ENCODE measurements around the gene C1RL. TPM values are rescaled to one million over a fixed set of nuclear protein-coding genes. Genes with fewer than 3 reads are reported as not detected.
"Not testable (repeated sequence)": the region's sequence is repeated elsewhere in the genome, so short reads cannot be mapped to it uniquely, and the experiment has no call there.

Gene C1RL
- total RNA-seq, 2 experiments from 2014 or later = 21.5 to 23.3 TPM

- H3K27ac Mint-ChIP-seq = no peak overlapping the region
- peaks cover 56% of the 10 kb centered on the region for H3K4me1 Mint-ChIP-seq (ENCODE audit: low read depth)
- ChIA-PET CTCF (interaction anchor here (0.7 to 7.5 kb wide), 10 partner anchors 12 to 238 kb away, joined by 3 to 107 read pairs (median 5); partner anchors contain the start of genes C12orf57, RNU7-1 and SPSB2), POLR2A (interaction anchor here (1.0 to 3.6 kb wide), 2 partner anchors 167 to 238 kb away, joined by 3 to 34 read pairs; partner anchors contain the start of genes C12orf57 and RNU7-1)
- ATAC-seq (no peak), DNase-seq (no peak)
- H3K4me3 Mint-ChIP-seq = no peak overlapping the region
- H3K27me3 Mint-ChIP-seq (ENCODE audit: low read depth) = no peaks in the 10 kb centered on the region
- peaks cover 44% of the 10 kb centered on the region for H3K36me3 Mint-ChIP-seq (ENCODE audit: low read depth)
- peaks cover 13% of the 10 kb centered on the region for H3K9me3 Mint-ChIP-seq (ENCODE audit: insufficient read depth)
These were observed 1.6 kb upstream of the C1RL start for GRCh38 chr12:7110661-7111060.

GRCh38 chr12:7109572-7109920 lies 532 bp upstream of the C1RL start:
- Mint-ChIP-seq H3K4me1 (ENCODE audit: low read depth) (peaks cover 59% of the 10 kb centered on the region), H3K27me3 (ENCODE audit: low read depth) (no peaks in the 10 kb centered on the region), H3K9me3 (ENCODE audit: insufficient read depth) (peaks cover 18% of the 10 kb centered on the region), H3K27ac (peak overlapping the region; percentile 80), H3K4me3 (peak overlapping the region; percentile 95), H3K36me3 (ENCODE audit: low read depth) (peaks cover 46% of the 10 kb centered on the region)
- ATAC-seq = no peak
- POLR2A ChIA-PET = interaction anchor here (0.7 to 3.7 kb wide), 6 partner anchors 16 to 165 kb away, joined by 3 to 74 read pairs (median 10); partner anchors contain the start of genes C12orf57, PHB2, PTPN6 and RNU7-1
- no peak for DNase-seq
- CTCF ChIA-PET = interaction anchor here (0.8 to 7.5 kb wide), 17 partner anchors 12 to 237 kb away, joined by 3 to 107 read pairs (median 8); partner anchors contain the start of genes C12orf57, LPCAT3, LRRC23 and RNU7-1

GRCh38 chr12:7108003-7108795 lies 815 bp downstream of the C1RL start:
- ATAC-seq = peak; percentile 98
- Mint-ChIP-seq H3K4me1 (ENCODE audit: low read depth) (peaks cover 57% of the 10 kb centered on the region), H3K4me3 (peak overlapping the region; percentile 95), H3K36me3 (ENCODE audit: low read depth) (peaks cover 45% of the 10 kb centered on the region), H3K27ac (peak overlapping the region; percentile 92), H3K27me3 (ENCODE audit: low read depth) (no peaks in the 10 kb centered on the region), H3K9me3 (ENCODE audit: insufficient read depth) (peaks cover 18% of the 10 kb centered on the region)
- ChIA-PET POLR2A (interaction anchor here (0.5 to 3.7 kb wide), 21 partner anchors 9 to 773 kb away, joined by 3 to 74 read pairs (median 5); partner anchors contain the start of genes C12orf57, CDCA3, LPCAT3 and PHB2), CTCF (interaction anchor here (0.6 to 7.5 kb wide), 27 partner anchors 12 to 478 kb away, joined by 3 to 107 read pairs (median 6); partner anchors contain the start of genes C12orf57, CDCA3, LPCAT3 and RNU7-1)
- peak; percentile 91 for DNase-seq

- peak overlapping the region; percentile 92 for H3K27ac Mint-ChIP-seq
- no peak for ATAC-seq
- H3K9me3 Mint-ChIP-seq (ENCODE audit: insufficient read depth) = peaks cover 18% of the 10 kb centered on the region
- no peak for DNase-seq
- H3K4me3 Mint-ChIP-seq = peak overlapping the region; percentile 95
- H3K36me3 Mint-ChIP-seq (ENCODE audit: low read depth) = peaks cover 48% of the 10 kb centered on the region
- ChIA-PET POLR2A (interaction anchor here (0.6 to 3.7 kb wide), 15 partner anchors 8 to 256 kb away, joined by 3 to 74 read pairs (median 5); partner anchors contain the start of genes C12orf57, CDCA3, LPCAT3 and PHB2), CTCF (interaction anchor here (0.9 to 7.5 kb wide), 21 partner anchors 11 to 477 kb away, joined by 3 to 107 read pairs (median 7); partner anchors contain the start of genes C12orf57, CDCA3, LPCAT3 and RNU7-1)
- H3K27me3 Mint-ChIP-seq (ENCODE audit: low read depth) = no peaks in the 10 kb centered on the region
- H3K4me1 Mint-ChIP-seq (ENCODE audit: low read depth) = peaks cover 58% of the 10 kb centered on the region
These were observed 1.4 kb downstream of the C1RL start for GRCh38 chr12:7107636-7108002.

GRCh38 chr12:7107181-7107580 lies 1.8 kb downstream of the C1RL start:
- peak overlapping the region; percentile 23 for H3K4me3 Mint-ChIP-seq
- not testable (repeated sequence) for H3K27ac Mint-ChIP-seq; DNase-seq; ATAC-seq; H3K27me3 Mint-ChIP-seq (ENCODE audit: low read depth)
- ChIA-PET CTCF (interaction anchor here (1.0 to 7.5 kb wide), 15 partner anchors 11 to 256 kb away, joined by 3 to 107 read pairs (median 6); partner anchors contain the start of genes C12orf57, CDCA3, LPCAT3 and RNU7-1), POLR2A (interaction anchor here (0.9 to 3.7 kb wide), 9 partner anchors 11 to 235 kb away, joined by 3 to 74 read pairs (median 4); partner anchors contain the start of genes C12orf57, PTPN6 and RNU7-1)
- H3K9me3 Mint-ChIP-seq (ENCODE audit: insufficient read depth) = peaks cover 18% of the 10 kb centered on the region
- H3K4me1 Mint-ChIP-seq (ENCODE audit: low read depth) = peaks cover 60% of the 10 kb centered on the region
- H3K36me3 Mint-ChIP-seq (ENCODE audit: low read depth) = peaks cover 49% of the 10 kb centered on the region

GRCh38 chr12:7106082-7106481 lies 2.9 kb downstream of the C1RL start:
- no peak for ATAC-seq
- CTCF ChIA-PET = no interaction called here
- peak overlapping the region; percentile 41 for H3K4me3 Mint-ChIP-seq
- POLR2A ChIA-PET = no interaction called here
- H3K27me3 Mint-ChIP-seq (ENCODE audit: low read depth) = no peaks in the 10 kb centered on the region
- peaks cover 52% of the 10 kb centered on the region for H3K36me3 Mint-ChIP-seq (ENCODE audit: low read depth)
- H3K27ac Mint-ChIP-seq = no peak overlapping the region
- no peak for DNase-seq
- peaks cover 18% of the 10 kb centered on the region for H3K9me3 Mint-ChIP-seq (ENCODE audit: insufficient read depth)
- H3K4me1 Mint-ChIP-seq (ENCODE audit: low read depth) = peaks cover 58% of the 10 kb centered on the region

- no peak overlapping the region for H3K4me3 Mint-ChIP-seq
- H3K36me3 Mint-ChIP-seq (ENCODE audit: low read depth) = peaks cover 52% of the 10 kb centered on the region
- no peak for ATAC-seq
- CTCF ChIA-PET = interaction anchor here (0.8 to 1.3 kb wide), 4 partner anchors 8 to 1004 kb away, joined by 3 to 4 read pairs (median 3); no protein-coding TSS in a partner anchor
- no peak for DNase-seq
- peaks cover 18% of the 10 kb centered on the region for H3K9me3 Mint-ChIP-seq (ENCODE audit: insufficient read depth)
- POLR2A ChIA-PET = interaction anchor here (1.1 kb wide), 1 partner anchor 160 kb away, joined by 6 read pairs; the partner anchor contains the start of genes C12orf57 and RNU7-1
- no peak overlapping the region for H3K27ac Mint-ChIP-seq
- peaks cover 39% of the 10 kb centered on the region for H3K4me1 Mint-ChIP-seq (ENCODE audit: low read depth)
- H3K27me3 Mint-ChIP-seq (ENCODE audit: low read depth) = no peaks in the 10 kb centered on the region
These were observed 5.0 kb downstream of the C1RL start for GRCh38 chr12:7103837-7104584.

GRCh38 chr12:7102582-7102981 lies 6.4 kb downstream of the C1RL start:
- no peak for DNase-seq
- POLR2A ChIA-PET = interaction anchor here (0.9 kb wide), 1 partner anchor 9 kb away, joined by 3 read pairs; no protein-coding TSS in a partner anchor
- H3K4me1 Mint-ChIP-seq (ENCODE audit: low read depth) = peaks cover 33% of the 10 kb centered on the region

GRCh38 chr12:7101694-7102131 lies 7.3 kb downstream of the C1RL start:
- ATAC-seq = no peak
- Mint-ChIP-seq H3K4me1 (ENCODE audit: low read depth) (peaks cover 29% of the 10 kb centered on the region), H3K9me3 (ENCODE audit: insufficient read depth) (peaks cover 15% of the 10 kb centered on the region), H3K27ac (no peak overlapping the region), H3K36me3 (ENCODE audit: low read depth) (peaks cover 51% of the 10 kb centered on the region), H3K27me3 (ENCODE audit: low read depth) (no peaks in the 10 kb centered on the region), H3K4me3 (no peak overlapping the region)
- no peak for DNase-seq
- CTCF ChIA-PET = interaction anchor here (1.2 to 1.9 kb wide), 2 partner anchors 11 to 157 kb away, joined by 3 to 11 read pairs; no protein-coding TSS in a partner anchor
- POLR2A ChIA-PET = no interaction called here

More at GRCh38 chr12:7102582-7102981, 6.4 kb downstream of the C1RL start:
- no peak for ATAC-seq
- Mint-ChIP-seq H3K27me3 (ENCODE audit: low read depth) (no peaks in the 10 kb centered on the region), H3K27ac (peak overlapping the region; percentile 21), H3K4me3 (no peak overlapping the region), H3K36me3 (ENCODE audit: low read depth) (peaks cover 56% of the 10 kb centered on the region), H3K9me3 (ENCODE audit: insufficient read depth) (peaks cover 18% of the 10 kb centered on the region)
- CTCF ChIA-PET = interaction anchor here (0.7 to 1.9 kb wide), 3 partner anchors 11 to 158 kb away, joined by 3 to 11 read pairs (median 3); no protein-coding TSS in a partner anchor

GRCh38 chr12:7101047-7101693 lies 7.8 kb downstream of the C1RL start:
- CTCF ChIA-PET = interaction anchor here (1.4 kb wide), 1 partner anchor 83 kb away, joined by 3 read pairs; the partner anchor contains the start of gene LPCAT3
- Mint-ChIP-seq H3K27me3 (ENCODE audit: low read depth) (no peaks in the 10 kb centered on the region), H3K4me3 (no peak overlapping the region), H3K4me1 (ENCODE audit: low read depth) (peaks cover 25% of the 10 kb centered on the region), H3K27ac (no peak overlapping the region), H3K9me3 (ENCODE audit: insufficient read depth) (peaks cover 10% of the 10 kb centered on the region), H3K36me3 (ENCODE audit: low read depth) (peaks cover 46% of the 10 kb centered on the region)
- DNase-seq (no peak), ATAC-seq (no peak)
- POLR2A ChIA-PET = no interaction called here

Data from activated CD8-positive, alpha-beta T cell treated with anti-CD3 and anti-CD28 coated beads, Interleukin-2, amount 10 ng/mL, durations not matched to agents 7 days and 5 days (primary cell).